HG02943 (cell line): Measurements from ENCODE around the gene MINAR1.

Experiments
- ATAC-seq: cut with Tn5 transposase; IDR thresholded peaks from one replicate; pipeline ENCODE4 v1.9.1; 2021; ENCODE audit warnings: mild to moderate bottlenecking, low read depth, moderate library complexity; ENCODE audit not compliant: unreplicated experiment

The MINAR1 gene

GRCh38 chr15:79463043-79463780 lies 31.1 kb downstream of the MINAR1 start:
- no peak for ATAC-seq

DNA sequence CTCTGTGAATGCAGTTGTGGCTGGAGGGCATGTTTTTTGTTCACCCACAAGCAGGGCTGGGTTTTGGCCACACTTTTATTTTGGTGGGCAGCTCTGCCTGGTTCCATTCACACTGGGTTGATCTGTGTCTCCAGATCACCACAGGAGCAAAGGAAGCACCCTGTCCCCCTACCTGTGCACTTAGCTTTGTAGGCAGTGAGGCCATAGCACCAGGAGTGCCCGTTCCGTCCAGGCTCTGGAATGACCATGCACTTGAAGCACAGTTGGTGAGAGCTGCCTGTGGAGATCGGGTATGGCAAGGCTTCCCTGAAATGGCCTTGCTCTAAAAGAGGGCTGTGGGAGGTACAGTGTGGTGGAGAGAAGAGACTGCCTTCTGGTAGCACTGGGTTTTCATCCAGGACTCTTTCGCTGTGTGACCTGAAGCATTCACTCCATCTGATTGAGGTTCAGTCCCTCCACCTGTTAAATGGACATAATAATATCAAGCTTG lies 31.7 kb downstream of the MINAR1 start:
- ATAC-seq, result no peak

DNA sequence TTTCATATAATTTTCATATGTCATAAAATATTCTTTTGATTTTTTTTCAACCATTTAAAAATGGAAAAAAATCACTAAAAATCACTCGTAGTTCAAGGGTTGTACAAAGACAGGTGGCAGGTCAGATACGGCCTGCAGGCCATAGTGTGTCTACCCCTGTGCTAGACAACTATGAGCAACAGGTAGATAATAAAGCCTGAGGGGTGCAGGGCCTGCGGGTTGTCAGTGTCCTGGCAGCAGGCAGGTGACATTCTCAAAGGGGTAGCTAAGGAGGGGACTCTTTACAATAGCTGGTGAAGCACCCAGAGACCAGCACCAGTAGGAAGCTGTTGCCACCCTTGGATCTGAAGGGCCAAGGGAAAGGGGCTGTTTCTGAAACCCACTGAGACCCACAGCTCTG lies 34.4 kb downstream of the MINAR1 start:
- ATAC-seq, result no peak

DNA sequence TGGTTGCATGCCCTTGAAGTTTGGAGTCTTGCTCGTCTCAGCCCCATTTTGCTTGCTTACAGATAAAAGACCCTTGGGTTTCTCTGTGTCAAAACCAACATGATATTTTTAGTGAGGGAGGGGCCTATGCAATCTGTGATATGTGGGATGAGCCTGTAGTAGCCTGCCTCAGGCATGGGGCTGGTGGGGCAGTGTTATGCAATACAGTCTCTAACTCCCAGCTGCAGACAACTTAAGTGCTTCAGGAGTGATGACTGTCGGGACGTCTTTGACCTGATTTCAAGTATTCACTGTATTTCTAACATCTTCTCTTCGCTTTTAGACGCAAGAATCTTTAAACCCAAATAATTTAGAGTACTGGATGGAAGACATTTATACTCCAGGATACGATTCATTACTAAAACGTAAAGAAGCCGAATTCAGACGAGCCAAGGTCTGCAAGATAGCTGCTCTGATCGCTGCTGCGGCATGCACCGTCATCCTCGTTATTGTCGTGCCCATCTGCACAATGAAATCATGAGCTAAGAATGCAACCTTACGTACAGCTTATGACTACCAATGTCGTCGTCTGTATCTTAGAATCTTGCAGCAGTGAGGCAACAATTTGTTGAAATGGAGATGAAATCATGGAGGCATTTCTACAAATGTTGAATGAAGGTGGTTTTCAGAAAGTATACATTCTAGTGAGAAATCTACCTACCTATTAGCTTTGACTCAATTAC lies 35.9 kb downstream of the MINAR1 start:
- no peak for ATAC-seq

GRCh38 chr15:79472446-79472845 lies 40.3 kb downstream of the MINAR1 start:
- no peak for ATAC-seq

DNA sequence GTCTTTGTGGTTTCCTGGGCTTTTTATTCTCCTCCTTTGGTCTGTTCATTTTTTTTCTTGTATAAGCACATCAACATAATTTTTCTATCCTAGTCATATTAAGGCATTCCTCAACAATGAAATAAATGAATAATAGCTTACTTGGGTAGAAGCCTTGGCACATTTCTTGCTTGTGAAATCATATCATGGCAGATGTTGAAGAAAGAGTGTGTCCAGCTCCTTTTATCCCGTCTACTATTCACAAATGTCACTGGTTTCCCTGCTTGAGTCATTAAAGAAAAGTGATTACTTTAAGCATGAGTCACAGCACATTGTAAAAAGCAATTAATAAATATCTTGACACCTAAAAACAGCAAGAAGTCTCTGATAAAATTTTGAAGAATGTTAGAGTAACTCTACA lies 42.1 kb downstream of the MINAR1 start:
- ATAC-seq, result no peak

- no peak for ATAC-seq
These were observed 43.2 kb downstream of the MINAR1 start for GRCh38 chr15:79475306-79475705.

GRCh38 chr15:79478108-79478507 lies 46.0 kb downstream of the MINAR1 start:
- no peak for ATAC-seq

GRCh38 chr15:79479616-79480015 lies 47.5 kb downstream of the MINAR1 start:
- ATAC-seq, result no peak

GRCh38 chr15:79481793-79482192 lies 49.7 kb downstream of the MINAR1 start:
- ATAC-seq, result no peak
